Stimulated activated CD8-positive, alpha-beta memory T cell treated with anti-CD3 and anti-CD28 coated beads, Interleukin-4, amount 100 ng/mL, for 1 hour (primary cell): ENCODE data around the gene R3HDML.

Experiments used
- DNase-seq, 2 donors: peaks; one replicate each; pipeline ENCODE4 v3.0.0-alpha.2; 2020; ENCODE audit warnings: low read depth in 2 of 2, low spot score in 1 of 2

R3HDML gene

DNA sequence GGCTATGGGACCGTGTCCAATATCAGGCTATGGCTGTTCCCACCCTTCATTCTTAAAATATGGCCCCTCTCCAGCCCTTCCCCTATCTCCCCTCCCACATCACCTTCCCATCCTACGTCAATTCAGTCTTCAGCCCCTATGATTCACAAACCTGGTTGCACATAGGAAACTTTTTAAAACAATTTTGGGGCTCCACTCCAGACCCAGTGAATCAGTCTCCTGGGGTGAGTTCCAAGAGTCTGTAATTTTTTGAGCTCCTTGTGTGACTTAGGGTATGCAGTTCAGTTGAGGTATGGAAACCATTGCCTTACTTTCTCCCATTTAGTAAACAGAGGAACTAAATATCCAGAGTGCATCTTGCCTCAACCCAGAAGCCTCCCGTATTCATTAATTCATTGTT, 24.2 kb downstream of the R3HDML start:
- DNase-seq, result no peak

DNA sequence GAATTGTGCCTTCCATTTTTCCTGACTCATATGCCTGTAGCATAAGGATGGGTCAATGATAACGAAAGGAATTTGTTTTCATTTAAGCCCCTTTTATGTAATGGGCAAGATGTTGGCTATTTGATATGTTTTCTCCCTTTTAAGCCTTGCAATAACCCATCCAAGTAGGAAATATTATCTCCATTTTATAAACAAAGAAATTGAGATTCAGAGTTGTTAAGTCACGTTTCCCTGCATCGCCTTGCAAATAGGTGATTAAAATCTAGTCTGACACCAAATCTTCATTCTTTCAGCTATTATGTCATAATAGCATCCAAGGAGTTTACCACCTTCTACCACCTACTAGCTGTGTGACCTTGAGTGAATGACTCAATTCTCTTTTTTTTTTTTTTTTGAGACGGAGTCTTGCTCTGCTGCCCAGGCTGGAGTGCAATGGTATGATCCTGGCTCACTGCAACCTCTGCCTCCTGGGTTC, 25.7 kb downstream of the R3HDML start:
- DNase-seq, result no peak

DNA sequence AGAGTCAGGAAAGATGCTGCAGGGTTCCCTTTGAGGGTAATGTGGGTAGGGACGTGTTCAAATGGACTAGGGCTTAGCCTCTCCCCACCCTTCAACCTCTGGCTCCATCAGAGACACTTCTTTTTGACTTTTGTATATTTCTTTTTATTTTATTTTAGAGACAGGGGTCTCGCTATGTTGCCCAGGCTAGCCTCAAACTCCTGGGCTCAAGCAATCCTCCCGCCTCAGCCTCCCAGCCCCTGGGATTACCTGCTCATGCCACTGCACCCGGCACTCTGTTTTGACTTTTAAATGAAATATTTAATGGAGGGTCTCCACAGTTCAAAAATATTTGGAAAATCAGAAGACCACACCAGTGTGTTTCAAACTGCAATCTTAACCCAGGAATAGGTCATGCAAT, 27.2 kb downstream of the R3HDML start:
- no peak for DNase-seq

GRCh38 chr20:44364780-44365179, 27.9 kb downstream of the R3HDML start:
- DNase-seq, result no peak

GRCh38 chr20:44367746-44368145, 30.9 kb downstream of the R3HDML start:
- DNase-seq, result no peak

- DNase-seq, result no peak
Measured at GRCh38 chr20:44370639-44371218, 33.9 kb downstream of the R3HDML start.

DNA sequence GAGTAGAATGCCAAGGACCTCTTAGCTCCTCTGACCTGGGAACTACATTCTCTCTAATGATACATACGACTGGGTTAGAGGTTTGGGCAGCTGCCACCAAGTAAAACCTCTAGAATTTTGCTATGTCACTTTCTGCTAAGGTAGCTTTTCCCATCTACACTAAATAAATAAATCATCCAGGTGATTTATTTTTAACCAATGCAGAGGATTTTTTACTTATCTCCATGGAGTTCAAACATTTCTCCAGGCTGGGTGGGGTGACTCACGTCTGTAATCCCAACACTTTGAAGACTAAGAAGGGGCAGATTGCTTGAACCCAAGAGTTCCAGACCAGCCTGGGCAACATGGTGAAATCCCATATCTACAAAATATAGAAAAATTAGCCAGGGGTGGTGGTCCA, 45.8 kb downstream of the R3HDML start:
- no peak for DNase-seq

- peak; percentile 64 to 70 for DNase-seq
Measured at GRCh38 chr20:44384423-44385027, 47.7 kb downstream of the R3HDML start.

DNA sequence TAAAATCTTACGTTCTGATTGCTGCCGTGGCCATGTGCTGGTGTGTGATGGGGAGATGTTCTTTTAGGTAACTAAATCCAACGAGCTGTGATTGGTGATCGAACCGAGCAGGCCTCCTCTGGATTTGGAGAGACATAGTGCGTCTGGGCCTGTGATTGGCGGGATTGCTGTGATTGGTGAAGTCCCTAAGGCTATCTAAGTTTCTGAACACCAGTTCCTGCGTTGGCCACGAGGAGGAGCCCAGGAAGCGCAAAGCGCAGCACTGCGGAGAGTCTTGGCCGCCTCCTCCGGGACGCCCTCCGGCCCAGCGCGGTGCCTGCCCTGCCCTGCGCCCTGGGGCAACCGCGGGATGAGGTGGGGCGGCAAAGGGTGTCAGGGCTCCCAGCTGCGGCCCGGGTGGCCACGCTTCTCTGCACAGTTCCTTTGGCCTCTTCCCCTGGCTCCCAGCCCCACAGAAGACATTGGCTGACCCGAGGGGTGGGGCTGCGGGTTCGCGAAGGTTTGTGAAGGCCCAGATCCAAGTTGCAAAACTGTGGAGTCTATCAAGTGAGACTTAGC, 51.7 kb downstream of the R3HDML start:
- DNase-seq, result peak; percentile 15 to 36

DNA sequence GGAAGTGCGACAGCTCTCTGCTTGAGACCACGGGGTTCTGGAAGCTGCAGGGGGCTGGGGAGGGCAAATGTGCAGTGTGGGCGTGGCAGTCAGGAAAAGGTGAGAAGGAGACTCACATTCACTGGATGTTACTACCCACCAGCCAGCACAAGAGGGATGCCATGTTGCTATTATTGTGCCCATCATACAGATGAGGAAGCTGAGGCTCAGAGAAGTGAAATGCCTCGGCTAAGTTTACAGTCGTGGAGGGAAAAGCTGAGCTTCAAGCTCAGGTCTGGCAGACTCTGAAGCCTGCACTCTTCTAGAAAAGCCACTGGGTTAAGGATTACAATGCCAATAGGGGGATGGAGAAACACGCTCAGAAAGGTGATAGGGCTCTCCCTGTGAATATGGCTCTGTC, 53.0 kb downstream of the R3HDML start:
- DNase-seq, result no peak

DNA sequence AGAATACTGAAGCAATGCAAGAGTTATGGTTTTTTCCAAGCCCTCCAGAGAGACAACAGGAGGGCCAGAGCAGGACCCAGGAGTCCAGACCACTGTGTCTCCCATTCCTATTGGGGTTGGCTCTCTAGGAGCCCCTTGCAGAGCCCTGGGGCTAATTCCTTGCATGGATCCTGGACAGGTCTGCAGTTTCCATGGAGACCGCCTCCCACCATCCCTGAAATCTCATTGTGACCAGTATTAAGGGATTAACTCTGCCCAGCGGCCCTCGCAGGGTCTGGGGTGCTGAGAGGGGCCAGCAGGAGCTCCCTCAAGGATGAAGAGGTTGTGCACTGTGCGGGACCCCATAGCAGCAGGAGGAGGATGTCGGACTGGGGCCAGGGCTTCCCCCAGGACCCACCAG, 53.4 kb downstream of the R3HDML start:
- no peak for DNase-seq

DNA sequence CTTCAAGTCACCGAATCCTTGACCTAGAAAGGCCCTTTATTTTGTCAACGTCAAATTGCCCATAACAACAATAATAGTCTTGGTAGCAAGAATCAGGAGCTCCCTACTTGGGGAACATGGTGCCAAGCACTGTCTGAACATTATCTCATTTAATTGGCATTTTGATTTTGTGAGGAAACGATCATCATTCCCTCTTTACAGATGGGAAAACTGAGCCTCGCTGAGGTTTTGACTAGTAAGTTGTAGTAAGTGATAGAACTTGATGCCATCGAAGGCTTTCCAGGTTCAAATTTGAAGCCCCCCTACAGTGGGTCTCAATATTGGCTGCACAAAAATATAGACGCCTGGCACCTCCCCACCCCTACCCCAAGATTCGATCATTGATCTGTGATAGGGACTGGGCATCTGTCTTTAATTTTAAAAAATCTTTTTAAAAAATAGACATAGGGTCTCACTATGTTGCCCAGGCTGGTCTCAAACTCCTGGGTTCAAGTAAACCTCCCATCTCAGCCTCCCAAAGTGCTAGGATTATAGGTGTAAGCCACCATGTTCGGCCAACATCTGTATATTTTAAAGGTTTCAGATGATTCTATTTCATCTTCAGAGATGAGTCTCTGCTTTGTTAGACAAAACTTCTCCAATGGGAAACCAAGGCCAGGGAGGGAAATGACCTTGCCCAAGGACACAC, 55.4 kb downstream of the R3HDML start:
- no peak for DNase-seq

DNA sequence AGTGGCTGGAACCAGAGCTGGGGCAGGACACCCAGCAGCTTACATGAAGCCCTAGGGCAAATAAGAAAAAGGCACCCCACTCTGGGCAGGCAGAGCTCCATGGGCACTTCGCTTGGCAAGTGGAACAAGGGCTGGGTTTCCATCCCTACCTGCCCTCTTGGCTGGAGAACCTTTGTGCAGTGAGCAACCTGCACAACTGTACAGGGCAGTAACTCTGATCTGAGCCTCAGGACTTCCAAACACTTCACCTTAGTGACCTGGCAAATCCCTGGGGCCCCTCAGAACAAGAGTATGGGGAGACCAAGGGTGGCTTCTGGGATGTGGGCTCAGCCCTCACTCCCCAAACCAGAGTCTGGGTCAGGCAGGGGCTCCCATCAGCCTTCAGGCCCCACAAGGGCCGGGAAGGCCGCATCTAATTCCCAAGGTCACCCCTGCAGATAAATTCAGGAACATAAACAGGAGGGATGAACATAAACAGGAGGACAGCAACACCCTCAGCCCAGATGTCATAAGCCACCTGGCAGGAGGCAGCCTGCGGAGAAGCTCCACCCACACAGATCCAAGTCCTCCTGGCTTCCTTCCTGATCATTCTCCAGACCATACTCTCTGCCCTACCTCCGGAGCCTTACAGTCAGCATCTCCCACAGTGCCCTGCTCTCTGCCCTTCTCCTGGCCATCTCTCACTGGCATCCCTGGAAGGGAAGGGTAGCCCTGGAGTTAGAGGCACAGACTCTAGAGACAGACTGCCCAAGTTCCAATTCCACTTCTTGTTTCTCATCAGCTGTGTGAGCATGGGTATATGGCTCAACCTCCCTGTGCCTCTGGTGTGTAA, 56.1 kb downstream of the R3HDML start:
- no peak for DNase-seq

GRCh38 chr20:44393608-44394451, 57.0 kb downstream of the R3HDML start:
- no peak for DNase-seq

GRCh38 chr20:44394452-44394701, 57.5 kb downstream of the R3HDML start:
- no peak for DNase-seq

- DNase-seq, result no peak
Measured at GRCh38 chr20:44394702-44395460, 58.0 kb downstream of the R3HDML start.

- no peak for DNase-seq
Measured at GRCh38 chr20:44395461-44396340, 58.9 kb downstream of the R3HDML start.

DNA sequence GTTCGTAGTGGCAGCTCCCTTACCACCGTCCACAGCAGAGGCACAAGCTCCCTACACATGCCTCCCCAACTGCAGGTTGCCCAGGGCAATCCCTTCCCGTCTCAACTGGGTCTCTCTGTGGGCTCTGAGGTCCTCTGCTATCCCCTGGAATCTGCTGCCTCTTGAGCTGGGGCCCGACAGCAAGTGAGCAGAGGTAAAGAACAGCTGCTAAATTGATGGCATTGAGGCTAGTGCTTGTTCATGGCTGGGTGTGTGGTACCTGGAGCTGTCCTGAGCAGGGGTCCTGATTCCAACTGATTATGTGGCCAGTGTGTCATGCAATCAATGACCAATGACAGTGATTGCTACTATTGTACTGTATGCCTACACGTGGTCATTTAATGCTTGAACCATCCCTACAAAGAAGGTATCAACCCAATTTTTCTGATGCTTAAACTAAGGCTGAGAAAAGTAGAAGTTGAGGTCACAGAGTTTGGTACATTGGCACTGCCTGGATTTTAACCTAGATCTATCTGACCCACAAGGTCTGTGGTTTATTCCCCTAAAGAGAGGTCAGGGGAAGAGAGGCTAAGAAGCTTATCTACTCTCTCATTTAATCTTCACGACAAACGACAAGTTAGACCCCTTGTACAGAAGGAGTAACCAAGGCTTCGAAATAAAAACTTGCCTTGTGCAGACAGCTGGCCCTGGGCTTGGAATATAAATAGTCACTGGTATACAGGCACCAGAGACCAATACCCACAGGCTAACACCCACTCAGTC, 59.7 kb downstream of the R3HDML start:
- DNase-seq, result no peak
